Measurements from ENCODE around the gene STARD10.

Gene STARD10

GRCh38 chr11:72781313-72782080 is 12.3 kb downstream of the STARD10 start:
- DNase-seq (ENCODE audit: low read depth in 1 of 2, low spot score in 1 of 2) = peak; percentile 17 to 47

- no peak for DNase-seq (ENCODE audit: low read depth in 1 of 2, low spot score in 1 of 2)
Measured at GRCh38 chr11:72781063-72781312, 12.9 kb downstream of the STARD10 start.

- DNase-seq (ENCODE audit: low read depth in 1 of 2, low spot score in 1 of 2) = no peak
Measured at GRCh38 chr11:72780296-72781062, 13.4 kb downstream of the STARD10 start.

- DNase-seq (ENCODE audit: low read depth in 1 of 2, low spot score in 1 of 2) = no peak
Measured at GRCh38 chr11:72779495-72780128, 14.2 kb downstream of the STARD10 start.

- DNase-seq (ENCODE audit: low read depth in 1 of 2, low spot score in 1 of 2) = no peak
Measured at GRCh38 chr11:72778535-72779494, 15.0 kb downstream of the STARD10 start.

- DNase-seq (ENCODE audit: low read depth in 1 of 2, low spot score in 1 of 2) = no peak
Measured at GRCh38 chr11:72777755-72778278, 16.0 kb downstream of the STARD10 start.

- no peak for DNase-seq (ENCODE audit: low read depth in 1 of 2, low spot score in 1 of 2)
Measured at GRCh38 chr11:72776844-72777754, 16.7 kb downstream of the STARD10 start.

- DNase-seq (ENCODE audit: low read depth in 1 of 2, low spot score in 1 of 2) = no peak
Measured at GRCh38 chr11:72776117-72776843, 17.6 kb downstream of the STARD10 start.

GRCh38 chr11:72775288-72776110 is 18.3 kb downstream of the STARD10 start:
- no peak for DNase-seq (ENCODE audit: low read depth in 1 of 2, low spot score in 1 of 2)

- DNase-seq (ENCODE audit: low read depth in 1 of 2, low spot score in 1 of 2) = no peak
Measured at GRCh38 chr11:72774499-72774898, 19.3 kb downstream of the STARD10 start.

- DNase-seq (ENCODE audit: low read depth in 1 of 2, low spot score in 1 of 2) = no peak
Measured at GRCh38 chr11:72773696-72774095, 20.2 kb downstream of the STARD10 start.

GRCh38 chr11:72773291-72773690 is 20.6 kb downstream of the STARD10 start:
- DNase-seq (ENCODE audit: low read depth in 1 of 2, low spot score in 1 of 2) = no peak

- no peak for DNase-seq (ENCODE audit: low read depth in 1 of 2, low spot score in 1 of 2)
Measured at GRCh38 chr11:72772059-72772458, 21.8 kb downstream of the STARD10 start.

- DNase-seq (ENCODE audit: low read depth in 1 of 2, low spot score in 1 of 2) = no peak
Measured at GRCh38 chr11:72771507-72771906, 22.3 kb downstream of the STARD10 start.

GRCh38 chr11:72770799-72771198 is 23.0 kb downstream of the STARD10 start:
- no peak for DNase-seq (ENCODE audit: low read depth in 1 of 2, low spot score in 1 of 2)

- no peak for DNase-seq (ENCODE audit: low read depth in 1 of 2, low spot score in 1 of 2)
Measured at GRCh38 chr11:72769680-72770079, 24.2 kb downstream of the STARD10 start.

- no peak for DNase-seq (ENCODE audit: low read depth in 1 of 2, low spot score in 1 of 2)
Measured at GRCh38 chr11:72768581-72768980, 25.3 kb downstream of the STARD10 start.
